Subcutaneous abdominal adipose tissue (tissue), 5 donors: ENCODE data around the gene WBP2NL.
"Not testable (repeated sequence)": the region's sequence is repeated elsewhere in the genome, so short reads cannot be mapped to it uniquely, and the experiment has no call there.

Experiments
- H3K27ac ChIP-seq: one replicate; pipeline ENCODE4 v1.7.0; 2013; ENCODE audit warnings: low read depth, mild to moderate bottlenecking, inconsistent platforms, low read length, moderate library complexity
- H3K27me3 ChIP-seq, 5 donors: one replicate each; pipeline ENCODE4 v1.7.0; 2013; ENCODE audit warnings: low read length in 5 of 5, inconsistent platforms in 1 of 5; ENCODE audit not compliant: control insufficient read depth in 5 of 5, insufficient read depth in 4 of 5
- H3K36me3 ChIP-seq, 5 donors: one replicate each; pipeline ENCODE4 v1.7.0; 2013; ENCODE audit warnings: low read length in 5 of 5; ENCODE audit not compliant: control insufficient read depth in 5 of 5, insufficient read depth in 5 of 5
- H3K4me1 ChIP-seq, 5 donors: one replicate each; pipeline ENCODE4 v1.7.0; 2013; ENCODE audit warnings: low read length in 5 of 5, mild to moderate bottlenecking in 3 of 5, moderate library complexity in 1 of 5; ENCODE audit not compliant: control insufficient read depth in 5 of 5, insufficient read depth in 5 of 5
- H3K4me3 ChIP-seq, 5 donors: one replicate each; pipeline ENCODE4 v1.7.0; 2013; ENCODE audit warnings: low read length in 5 of 5, low read depth in 1 of 5
- H3K9ac ChIP-seq, 5 donors: one replicate each; pipeline ENCODE4 v1.7.0; 2013; ENCODE audit warnings: low read length in 5 of 5, mild to moderate bottlenecking in 4 of 5, moderate library complexity in 3 of 5
- H3K9me3 ChIP-seq, 5 donors: one replicate each; pipeline ENCODE4 v1.7.0; 2013; ENCODE audit warnings: low read length in 5 of 5; ENCODE audit not compliant: control insufficient read depth in 5 of 5
- donor health status: healthy.
- donor health status: healthy.
- donor health status: healthy.
- donor health status: healthy.
- donor health status: healthy.

Gene WBP2NL

GRCh38 chr22:42068291-42068690 lies 69.7 kb downstream of the WBP2NL start:
- no peak overlapping the region for H3K9ac ChIP-seq
- peaks cover 0 to 38% (median 36%) of the 10 kb centered on the region in 5 donors for H3K36me3 ChIP-seq
- H3K4me3 ChIP-seq = no peak overlapping the region

GRCh38 chr22:42069801-42070516 lies 71.4 kb downstream of the WBP2NL start:
- peak overlapping the region; percentile 77 to 88 (median 81) for H3K4me3 ChIP-seq
- peak overlapping the region; percentile 68 to 89 (median 80) for H3K9ac ChIP-seq
- peaks cover 7 to 38% (median 35%) of the 10 kb centered on the region in 5 donors for H3K4me1 ChIP-seq
- H3K27me3 ChIP-seq = no peaks in the 10 kb centered on the region
- peak overlapping the region; percentile 69 for H3K27ac ChIP-seq
- no peaks in the 10 kb centered on the region for H3K9me3 ChIP-seq
- peaks cover 0 to 35% (median 33%) of the 10 kb centered on the region in 5 donors for H3K36me3 ChIP-seq

More at GRCh38 chr22:42068291-42068690, 69.7 kb downstream of the WBP2NL start:
- H3K9me3 ChIP-seq = no peaks in the 10 kb centered on the region
- no peaks in the 10 kb centered on the region for H3K27me3 ChIP-seq
- H3K27ac ChIP-seq = no peak overlapping the region
- peaks cover 7 to 21% (median 19%) of the 10 kb centered on the region in 5 donors for H3K4me1 ChIP-seq

DNA sequence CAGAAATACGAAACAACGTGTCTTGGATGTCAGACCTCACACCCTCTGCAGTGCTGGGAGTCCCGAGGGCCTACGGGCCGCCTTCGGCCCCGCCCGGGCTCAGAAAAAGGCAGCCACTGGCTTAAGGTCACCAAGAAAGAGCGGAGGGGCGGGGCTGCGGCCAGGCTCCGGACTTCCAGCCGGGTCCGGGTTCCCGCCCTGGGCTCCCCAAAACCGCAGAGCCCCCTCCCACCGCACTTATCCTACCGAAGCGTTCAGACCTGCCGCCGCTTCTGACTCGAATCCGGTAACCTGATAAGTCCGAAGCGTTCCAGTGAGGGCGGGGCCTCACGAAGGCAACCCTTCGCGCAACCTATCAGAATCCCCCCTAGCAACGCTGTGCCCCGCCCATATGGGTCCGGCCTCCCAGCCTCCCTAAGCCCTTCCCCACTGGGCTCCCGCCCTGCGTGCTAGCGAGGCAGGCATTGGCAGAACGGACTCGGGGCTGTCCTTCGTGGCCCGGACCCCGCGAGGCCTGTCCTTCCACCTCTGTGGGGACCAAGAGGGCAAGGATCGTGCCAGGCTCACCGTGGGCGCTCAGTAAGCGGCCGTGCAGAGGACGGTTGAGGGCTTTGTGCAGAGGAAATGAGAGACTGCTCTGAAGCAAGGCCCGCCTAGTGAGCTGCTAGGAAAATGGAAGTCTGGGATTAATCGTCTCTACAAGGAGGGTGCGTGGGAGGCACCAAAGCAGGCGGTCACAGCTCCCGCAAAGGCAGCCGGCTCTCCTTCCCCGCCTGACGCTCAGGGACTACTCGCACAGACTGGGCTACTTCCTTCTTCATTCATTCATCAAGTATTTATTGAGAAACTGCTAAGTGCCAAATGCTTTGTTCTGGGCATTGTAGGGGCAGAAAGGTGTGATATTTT lies 72.2 kb downstream of the WBP2NL start, which contains the start of gene NAGA:
NAGA (minus strand) TSS at position 296 of the 906 bp plus-strand sequence. CDS start 515 bp downstream, outside the sequence.
- Histone ChIP-seq H3K27ac (peak within 1 kb of the TSS; percentile 69), H3K4me1 (peaks cover 9 to 46% (median 42%) of the 10 kb centered on the region in 5 donors), H3K4me3 (peak within 1 kb of the TSS; percentile 77 to 88 (median 81)), H3K9me3 (no peaks in the 10 kb centered on the region), H3K36me3 (peaks cover 0 to 27% (median 27%) of the 10 kb centered on the region in 5 donors), H3K27me3 (no peaks in the 10 kb centered on the region), H3K9ac (peak within 1 kb of the TSS; percentile 77 to 89 (median 84))

- Histone ChIP-seq H3K27ac (peak overlapping the region; percentile 69), H3K36me3 (peaks cover 0 to 25% (median 20%) of the 10 kb centered on the region in 5 donors), H3K4me1 (peaks cover 9 to 46% (median 42%) of the 10 kb centered on the region in 5 donors), H3K9ac (peak overlapping the region; percentile 72 to 84 (median 80)), H3K4me3 (peak overlapping the region in 4 of 5 donors; percentile 65 to 83 (median 78))
- not testable (repeated sequence) for H3K27me3 ChIP-seq, H3K9me3 ChIP-seq
These were observed 72.9 kb downstream of the WBP2NL start for GRCh38 chr22:42071508-42071907.

DNA sequence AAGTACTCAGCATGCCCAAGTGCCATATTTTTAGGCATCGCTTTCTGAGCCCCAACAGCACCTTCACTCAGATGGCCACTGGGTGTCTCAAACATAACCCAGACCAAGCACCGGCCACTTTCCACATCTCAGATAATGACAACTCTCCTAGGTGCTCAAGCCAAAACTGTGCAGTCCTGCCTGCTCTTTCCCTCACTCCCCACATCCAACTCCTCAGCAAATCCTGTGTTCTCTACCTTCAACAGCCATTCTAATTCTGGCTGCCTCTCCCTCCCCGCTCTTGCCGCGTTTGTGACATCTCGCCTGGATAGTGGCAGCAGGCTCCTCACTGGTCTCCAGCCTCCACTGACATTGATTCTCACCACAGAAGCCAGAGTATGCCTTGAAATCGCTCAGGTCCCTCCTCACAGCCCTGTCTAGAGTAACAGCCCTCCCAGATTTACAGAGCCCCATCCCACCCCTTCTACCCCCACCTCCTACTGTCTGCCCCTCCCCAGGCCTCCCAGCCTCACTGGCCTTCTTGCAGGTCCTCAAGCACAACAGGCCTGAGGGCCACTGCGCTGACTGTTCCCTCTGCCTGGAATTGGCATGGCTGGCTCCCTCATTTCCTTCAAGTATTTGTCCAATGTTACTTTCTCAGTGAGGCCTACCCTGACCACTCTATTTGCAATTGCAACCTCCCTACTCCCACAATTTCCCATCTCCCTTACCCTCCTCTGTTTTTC lies 74.2 kb downstream of the WBP2NL start:
- H3K27ac ChIP-seq = no peak overlapping the region
- peaks cover 9 to 49% (median 44%) of the 10 kb centered on the region in 5 donors for H3K4me1 ChIP-seq
- H3K27me3 ChIP-seq = no peaks in the 10 kb centered on the region
- H3K9me3 ChIP-seq = no peaks in the 10 kb centered on the region
- no peak overlapping the region for H3K4me3 ChIP-seq
- peaks cover 0 to 25% (median 12%) of the 10 kb centered on the region in 5 donors for H3K36me3 ChIP-seq
- H3K9ac ChIP-seq = no peak overlapping the region

DNA sequence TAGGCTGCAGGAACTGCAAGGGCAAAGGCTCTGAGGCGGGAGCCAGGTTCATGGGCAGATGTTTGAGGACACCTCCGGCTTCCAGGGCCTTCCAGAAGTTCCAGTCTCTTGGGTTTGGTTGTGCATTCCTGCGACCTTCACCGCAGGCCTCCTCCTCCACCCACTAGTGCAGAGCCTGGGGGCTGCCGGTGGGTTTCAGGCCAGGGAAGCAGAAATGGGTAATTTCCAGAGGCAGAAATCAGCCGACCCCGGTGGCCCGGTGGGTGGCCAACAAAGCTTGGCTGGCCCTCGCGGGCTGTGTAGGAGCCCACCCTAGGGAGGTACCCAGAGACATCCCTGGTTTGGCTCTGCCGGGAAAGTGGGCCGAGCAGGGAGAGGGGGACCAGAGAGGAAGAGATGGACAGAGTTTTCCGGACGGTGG lies 75.0 kb downstream of the WBP2NL start:
- Histone ChIP-seq H3K27me3 (no peaks in the 10 kb centered on the region), H3K9me3 (no peaks in the 10 kb centered on the region), H3K4me3 (peak overlapping the region; percentile 17 to 83 (median 74)), H3K4me1 (peaks cover 12 to 57% (median 53%) of the 10 kb centered on the region in 5 donors), H3K9ac (peak overlapping the region in 4 of 5 donors; percentile 84 to 96 (median 90)), H3K27ac (peak overlapping the region; percentile 56), H3K36me3 (peaks cover 0 to 19% (median 12%) of the 10 kb centered on the region in 5 donors)

DNA sequence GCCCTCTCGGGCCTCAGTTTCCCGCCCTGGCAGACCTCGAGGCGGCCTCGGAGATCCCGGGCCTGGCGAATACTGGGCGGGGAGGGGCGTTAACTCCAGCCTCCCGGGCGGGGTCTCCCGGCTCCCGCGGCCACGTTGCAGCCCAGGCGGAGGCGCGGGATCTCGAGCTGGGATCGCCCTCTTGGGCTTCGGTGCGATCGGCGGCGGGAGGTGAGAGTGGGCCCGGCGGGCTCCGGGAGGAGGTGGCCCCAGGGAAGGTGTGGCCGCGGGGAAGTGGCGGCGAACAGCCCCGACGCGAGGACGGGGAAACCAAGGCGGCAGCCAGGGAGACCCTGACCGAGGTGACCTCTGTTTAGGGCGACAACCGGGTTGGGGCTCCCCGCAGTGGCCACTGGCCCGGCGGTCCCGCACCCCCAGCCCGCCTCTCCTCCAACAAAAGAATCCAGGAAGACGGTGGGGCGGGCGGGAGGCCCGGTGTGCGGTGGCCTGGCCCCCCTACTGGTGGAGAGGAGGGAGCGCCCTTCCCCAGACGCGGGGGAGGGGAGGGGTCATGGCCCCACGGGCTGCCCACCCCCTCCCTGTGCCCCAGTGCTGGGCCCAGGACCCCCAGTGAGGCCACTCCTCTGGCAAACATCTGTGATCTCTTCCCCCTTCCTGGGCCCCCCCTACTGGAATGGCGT lies 75.7 kb downstream of the WBP2NL start, which contains the start of gene PHETA2:
PHETA2 (plus strand) TSS at position 117 of the 680 bp plus-strand sequence. CDS start 3,046 bp downstream, outside the sequence.
- peak within 1 kb of the TSS; percentile 56 for H3K27ac ChIP-seq
- peaks cover 16 to 64% (median 58%) of the 10 kb centered on the region in 5 donors for H3K4me1 ChIP-seq
- H3K9me3 ChIP-seq = no peaks in the 10 kb centered on the region
- H3K4me3 ChIP-seq = peak within 1 kb of the TSS; percentile 69 to 83 (median 74)
- peaks cover 0 to 19% (median 12%) of the 10 kb centered on the region in 5 donors for H3K36me3 ChIP-seq
- no peaks in the 10 kb centered on the region for H3K27me3 ChIP-seq
- H3K9ac ChIP-seq = peak within 1 kb of the TSS; percentile 8 to 96 (median 89)

DNA sequence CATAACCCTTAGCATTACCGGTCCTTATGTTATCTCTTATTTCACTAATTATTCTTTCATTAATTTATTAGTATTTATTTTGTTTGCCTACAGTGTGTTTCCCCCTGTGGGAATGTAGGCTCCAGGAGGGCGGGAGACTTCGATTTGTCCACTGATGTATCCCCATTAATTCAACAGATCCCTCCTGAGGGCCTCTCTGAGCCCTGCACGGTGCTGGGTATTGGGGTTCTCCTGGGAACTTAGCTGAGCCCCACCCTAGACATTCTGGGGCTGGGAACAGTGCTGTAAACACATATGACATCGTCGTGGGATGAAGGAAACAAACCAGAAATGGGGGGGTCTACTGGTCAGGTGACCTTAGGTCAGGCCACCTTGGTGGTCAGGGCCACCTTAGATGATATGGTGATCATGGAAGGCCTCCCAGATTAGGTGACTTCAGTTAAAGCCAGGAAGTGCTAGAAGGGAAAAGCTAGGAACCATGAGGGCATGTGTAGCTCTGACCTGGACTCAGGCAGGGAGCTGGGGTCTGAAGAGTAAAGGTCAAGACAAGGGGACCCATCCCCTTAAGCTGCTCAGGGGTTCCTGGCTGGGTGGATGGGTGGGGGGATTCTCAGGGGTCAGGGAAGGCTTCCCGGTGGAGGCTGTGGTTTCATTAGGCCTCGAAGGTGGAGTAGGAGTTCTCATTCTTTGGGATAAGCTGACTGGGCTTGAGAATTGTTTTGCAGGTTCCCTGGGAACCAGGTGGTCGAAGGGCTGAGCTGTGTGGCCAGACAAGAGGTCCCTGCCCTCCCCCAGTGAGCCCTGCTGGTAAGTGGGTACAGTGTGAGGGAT lies 76.5 kb downstream of the WBP2NL start:
- Histone ChIP-seq H3K9ac (peak overlapping the region; percentile 8 to 96 (median 89)), H3K27ac (peak overlapping the region; percentile 56)

More for the DNA sequence above, 76.5 kb downstream of the WBP2NL start:
- peaks cover 0 to 19% (median 12%) of the 10 kb centered on the region in 5 donors for H3K36me3 ChIP-seq
- H3K4me3 ChIP-seq = peak overlapping the region; percentile 69 to 83 (median 74)
- H3K27me3 ChIP-seq = no peaks in the 10 kb centered on the region
- H3K9me3 ChIP-seq = no peaks in the 10 kb centered on the region
- peaks cover 12 to 60% (median 54%) of the 10 kb centered on the region in 5 donors for H3K4me1 ChIP-seq
